Uterus (tissue), 2 donors: ENCODE results near the gene SLC4A7.

ENCODE experiments used
- CTCF ChIP-seq, 4 experiments: fragments of 200-600 bp in 2 of 4; fragments of 450-650 bp in 2 of 4; sonication (generic) in 2 of 4; IDR thresholded peaks; one replicate each; pipeline ENCODE4 v1.5.1; 2016 to 2019; ENCODE audit warnings: antibody characterized with exemption in 4 of 4, mild to moderate bottlenecking in 2 of 4, moderate library complexity in 1 of 4
- POLR2A ChIP-seq, 2 donors: fragments of 450-650 bp; IDR thresholded peaks; one replicate each; pipeline ENCODE4 v1.6.1; 2016; ENCODE audit warnings: antibody characterized with exemption in 2 of 2, mild to moderate bottlenecking in 1 of 2, moderate library complexity in 1 of 2

GRCh38 chr3:27429909-27430308 is 54.3 kb downstream of the SLC4A7 start:
- TF ChIP-seq CTCF (IDR thresholded peaks at IDR 0.05) (no peak), POLR2A (IDR thresholded peaks at IDR 0.05) (no peak)
